OCI-LY7 (cell line): Measurements from ENCODE around the gene PEX14. TPM values are rescaled to one million over a fixed set of nuclear protein-coding genes. Genes with fewer than 3 reads are reported as not detected.
A peak's percentile ranks its signal among the peaks of the same experiment; 100 is the strongest.

Experiments used
- BruUV-seq: library from RNA; stranded (reverse); fragments of 400-500 nt; replicated peaks from 2 replicates; lab custom pipeline; 2021; lab: Mats Ljungman, UMichigan
- CTCF ChIA-PET: fragments of 300-600 bp; sonication (Branson Sonifier 250); formaldehyde crosslinking; loops from one replicate; lab custom pipeline; 2022; ENCODE audit warnings: antibody characterized with exemption; ENCODE audit not compliant: unreplicated experiment; lab: Charles Lee
- POLR2A ChIA-PET: fragments of 300-600 bp; sonication (Branson Sonifier 250); formaldehyde crosslinking; loops from one replicate; lab custom pipeline; 2022; ENCODE audit warnings: antibody characterized with exemption; lab: Charles Lee
- DNase-seq: peaks from one replicate; pipeline ENCODE4 v3.0.0-alpha.2; 2015; ENCODE audit warnings: low spot score
- H2AFZ ChIP-seq: fragments of 200-600 bp; sonication (generic), shearing (Covaris generic); 2 replicates; pipeline ENCODE4 v1.6.1; 2014; ENCODE audit warnings: mild to moderate bottlenecking, antibody characterized with exemption, low read length, moderate library complexity
- H3K27ac ChIP-seq: fragments of 200-600 bp; sonication (generic); 2 replicates; pipeline ENCODE4 v1.5.1; 2014; ENCODE audit warnings: mixed run types, low read depth, mild to moderate bottlenecking, moderate library complexity, low read length, inconsistent platforms; ENCODE audit not compliant: poor library complexity, severe bottlenecking
- H3K36me3 ChIP-seq: fragments of 200-600 bp; sonication (generic); 2 replicates; pipeline ENCODE4 v1.6.1; 2014; ENCODE audit warnings: mild to moderate bottlenecking, antibody characterized with exemption, low read length, moderate library complexity, mixed read lengths; ENCODE audit not compliant: insufficient read depth
- H3K4me1 ChIP-seq: fragments of 200-600 bp; sonication (generic); 2 replicates; pipeline ENCODE4 v1.5.1; 2014; ENCODE audit warnings: mild to moderate bottlenecking, low read length; ENCODE audit not compliant: insufficient read depth, poor library complexity, severe bottlenecking
- H3K4me2 ChIP-seq: fragments of 200-600 bp; sonication (generic); 2 replicates; pipeline ENCODE4 v1.6.1; 2014; ENCODE audit warnings: mild to moderate bottlenecking, low read length
- H3K4me3 ChIP-seq: fragments of 200-600 bp; sonication (generic); 2 replicates; pipeline ENCODE4 v1.5.1; 2014; ENCODE audit warnings: mild to moderate bottlenecking, low read depth, low read length; ENCODE audit not compliant: poor library complexity, severe bottlenecking
- H3K79me2 ChIP-seq: fragments of 200-600 bp; sonication (generic); 2 replicates; pipeline ENCODE4 v1.6.1; 2016; ENCODE audit warnings: low read depth, mild to moderate bottlenecking, low read length, moderate library complexity, mixed read lengths; ENCODE audit not compliant: insufficient read depth
- H3K9me2 ChIP-seq: fragments of 200-600 bp; sonication (generic); 2 replicates; pipeline ENCODE4 v1.6.1; 2016; ENCODE audit warnings: mild to moderate bottlenecking, low read length, mixed read lengths; ENCODE audit not compliant: insufficient read depth
- H3K9me3 ChIP-seq: fragments of 200-600 bp; sonication (generic); 2 replicates; pipeline ENCODE4 v1.6.1; 2014; ENCODE audit warnings: mild to moderate bottlenecking, mixed run types, low read length, mixed read lengths
- H4K20me1 ChIP-seq: fragments of 200-600 bp; sonication (generic); 2 replicates; pipeline ENCODE4 v1.6.1; 2014; ENCODE audit warnings: mild to moderate bottlenecking, antibody characterized with exemption, low read length, moderate library complexity, mixed read lengths; ENCODE audit not compliant: insufficient read depth
- CTCF ChIP-seq: fragments of 200-600 bp; sonication (generic); conservative IDR thresholded peaks from 2 replicates; pipeline ENCODE4 v1.5.1; 2014; ENCODE audit warnings: mild to moderate bottlenecking, antibody characterized with exemption, low read length, moderate library complexity, mixed read lengths
- EZH2phosphoT487 ChIP-seq: fragments of 200-600 bp; sonication (generic); IDR thresholded peaks from 2 replicates; pipeline ENCODE4 v1.6.1; 2018; ENCODE audit warnings: low read depth, borderline replicate concordance, mild to moderate bottlenecking, mixed run types, antibody characterized with exemption, low read length, moderate library complexity, mixed read lengths
- intact Hi-C: fragments of 100-400 bp; cut with micrococcal nuclease; formaldehyde crosslinking; loops from one replicate; pipeline ENCODE4 v1.10.0; 2022; ENCODE audit not compliant: unreplicated experiment
- total RNA-seq, 2 experiments: library from RNA; depleted of rRNA in 1 of 2; stranded (reverse); fragments of >200 nt in 1 of 2; shearing (Covaris generic) in 1 of 2; gene quantifications; 2 replicates each; pipeline ENCODE4 v1.2.3, GENCODE V29; 2014 to 2022

Gene PEX14
- total RNA-seq, 2 experiments from 2014 or later = 14.6 to 24.3 TPM

GRCh38 chr1:10520497-10520896, 45.7 kb downstream of the PEX14 start:
- Histone ChIP-seq H3K9me2 (no peaks in the 10 kb centered on the region), H4K20me1 (peaks cover 12% of the 10 kb centered on the region; the same call in 1 of the 2 replicates), H3K4me1 (no peaks in the 10 kb centered on the region), H3K27ac (no peak overlapping the region), H3K4me3 (no peak overlapping the region), H3K9me3 (no peaks in the 10 kb centered on the region), H3K4me2 (no peak overlapping the region), H3K79me2 (no peaks in the 10 kb centered on the region), H3K36me3 (no peaks in the 10 kb centered on the region; the same call in 1 of the 2 replicates), H2AFZ (no peak overlapping the region)
- TF ChIP-seq CTCF (no peak), EZH2phosphoT487 (no peak)
- no peak for DNase-seq
- no TSS peak for BruUV-seq
- CTCF ChIA-PET = no interaction called here
- intact Hi-C loops = no loop called here
- POLR2A ChIA-PET = interaction anchor here (0.7 to 0.8 kb wide), 2 partner anchors 10 to 29 kb away, joined by 3 to 4 read pairs; no protein-coding TSS in a partner anchor

GRCh38 chr1:10520952-10521351, 46.2 kb downstream of the PEX14 start:
- Histone ChIP-seq H3K9me2 (no peaks in the 10 kb centered on the region), H4K20me1 (peaks cover 10% of the 10 kb centered on the region; the same call in 1 of the 2 replicates), H3K4me2 (no peak overlapping the region), H3K4me1 (no peaks in the 10 kb centered on the region), H3K79me2 (no peaks in the 10 kb centered on the region), H2AFZ (no peak overlapping the region), H3K4me3 (no peak overlapping the region), H3K27ac (no peak overlapping the region), H3K36me3 (no peaks in the 10 kb centered on the region), H3K9me3 (no peaks in the 10 kb centered on the region)
- TF ChIP-seq CTCF = no peak
- TF ChIP-seq EZH2phosphoT487 = no peak
- ChIA-PET POLR2A (interaction anchor here (0.7 to 1.2 kb wide), 3 partner anchors 11 to 18 kb away, joined by 3 to 6 read pairs (median 3); no protein-coding TSS in a partner anchor), CTCF (no interaction called here)
- intact Hi-C loops = no loop called here
- no TSS peak for BruUV-seq
- no peak for DNase-seq

GRCh38 chr1:10521537-10522157, 46.9 kb downstream of the PEX14 start:
- no peak overlapping the region for H3K4me2 ChIP-seq
- no peaks in the 10 kb centered on the region for H3K9me3 ChIP-seq
- intact Hi-C loops = no loop called here
- no peaks in the 10 kb centered on the region for H3K4me1 ChIP-seq
- H3K27ac ChIP-seq = no peak overlapping the region
- TF ChIP-seq EZH2phosphoT487 (no peak), CTCF (no peak)
- peaks cover 10% of the 10 kb centered on the region; the same call in 1 of the 2 replicates for H4K20me1 ChIP-seq
- no peak overlapping the region for H2AFZ ChIP-seq
- H3K36me3 ChIP-seq = no peaks in the 10 kb centered on the region
- no peak for DNase-seq
- ChIA-PET POLR2A (interaction anchor here (0.7 to 1.2 kb wide), 2 partner anchors 16 to 18 kb away, joined by 3 to 6 read pairs; no protein-coding TSS in a partner anchor), CTCF (no interaction called here)
- H3K79me2 ChIP-seq = no peaks in the 10 kb centered on the region
- no peaks in the 10 kb centered on the region for H3K9me2 ChIP-seq
- BruUV-seq = TSS peak; percentile 14
- no peak overlapping the region for H3K4me3 ChIP-seq
